Psoas muscle (tissue), 8 donors: ENCODE data around the gene ZKSCAN1. TPM values are rescaled to one million over a fixed set of nuclear protein-coding genes. Genes with fewer than 3 reads are reported as not detected.

Source experiments
- ATAC-seq, 4 donors: fragments of 200-7000 bp; cut with Tn5 transposase; one replicate each; pipeline ENCODE4 v1.9.1; 2020; ENCODE audit warnings: moderate library complexity in 3 of 4, mild to moderate bottlenecking in 2 of 4
- DNase-seq, 2 donors: peaks; one replicate each; pipeline ENCODE4 v3.0.0-alpha.2; 2020
- H3K27ac ChIP-seq: fragments of 200-600 bp; one replicate; pipeline ENCODE4 v1.8.0; 2022
- H3K27me3 ChIP-seq, 3 donors: fragments of 200-600 bp in 1 of 3; one replicate each; pipeline versions ENCODE4 v1.6.1 to v1.8.0; 2013 to 2022; ENCODE audit warnings: low read length in 2 of 3, mild to moderate bottlenecking in 2 of 3, moderate library complexity in 1 of 3; ENCODE audit not compliant: insufficient read depth in 3 of 3
- H3K36me3 ChIP-seq, 2 donors: fragments of 200-600 bp in 1 of 2; one replicate each; pipeline versions ENCODE4 v1.6.1 to v1.8.0; 2013 to 2022; ENCODE audit warnings: low read depth in 1 of 2, mild to moderate bottlenecking in 1 of 2, moderate library complexity in 1 of 2; ENCODE audit not compliant: insufficient read depth in 1 of 2
- H3K4me1 ChIP-seq: fragments of 200-600 bp; one replicate; pipeline ENCODE4 v1.8.0; 2022
- H3K4me3 ChIP-seq: fragments of 200-600 bp; one replicate; pipeline ENCODE4 v1.8.0; 2022; ENCODE audit warnings: mild to moderate bottlenecking
- H3K9me3 ChIP-seq: fragments of 200-600 bp; one replicate; pipeline ENCODE4 v1.8.0; 2022
- CTCF ChIP-seq: fragments of 200-600 bp; IDR thresholded peaks from one replicate; pipeline ENCODE4 v1.8.0; 2022; ENCODE audit warnings: antibody characterized with exemption
- WGBS, 3 donors: extraction: QIAGEN DNeasy Blood & Tissue Kit; methylation state at CpG; one replicate each; pipeline versions ENCODE4 v1.1.6 to v1.1.7; 2013; 5-methylcytosine and 5-hydroxymethylcytosine counted together
- intact Hi-C, 2 donors: fragments of 100-400 bp; cut with DNase I; formaldehyde crosslinking; loops; one replicate each; pipeline versions ENCODE4 v1.11.0 to v1.14.2; 2022
- polyA plus RNA-seq, 3 donors: library from polyadenylated mRNA; stranded (reverse); fragments of 200-250 nt; gene quantifications; one replicate each; pipeline ENCODE4 v1.2.3, GENCODE V29; 2013
- total RNA-seq, 4 donors: library from RNA; stranded (reverse); fragmentation: NEBNext Ultra II Directional in 2 of 4; extraction: Animal tissue kit (Norgen Biotek cat#: 25700) in 2 of 4; gene quantifications; one replicate each; pipeline versions ENCODE4 v1.2.1 to v1.2.4, GENCODE V29; 2021 to 2023
- donor health status: healthy with polysubstance abuse.
- donor health status: DM: no; HTN: no; CAD: no; lungs with moderate emphysema.
- donor health status: Bipolar disorder and iron deficiency.
- donor health status: healthy.
- donor health status: DM: yes; HTN: yes; CAD: no.
- donor health status: DM: no; HTN: no; CAD: no.
- donor health status: DM: no; HTN: no; CAD: no.
- donor health status: DM: yes; HTN: yes; CAD: no.

The ZKSCAN1 gene
- total and polyA plus RNA-seq, 7 donors, result 5.7 to 40.2 (median 38.5) TPM

- WGBS, 3 donors, result 84 to 92% (median 84%) methylated on average over 8 of the region's 8 CpGs
- Histone ChIP-seq H3K36me3 (peaks cover 10 to 79% of the 10 kb centered on the region in 2 donors), H3K27me3 (no peaks in the 10 kb centered on the region), H3K4me3 (no peak overlapping the region), H3K27ac (no peak overlapping the region), H3K4me1 (no peaks in the 10 kb centered on the region), H3K9me3 (no peaks in the 10 kb centered on the region)
- no peak for TF ChIP-seq CTCF
- intact Hi-C loops, result no loop called here
- DNase-seq (no peak), ATAC-seq (no peak)
Observed at GRCh38 chr7:100034871-100035510, 19.6 kb downstream of the ZKSCAN1 start.

DNA sequence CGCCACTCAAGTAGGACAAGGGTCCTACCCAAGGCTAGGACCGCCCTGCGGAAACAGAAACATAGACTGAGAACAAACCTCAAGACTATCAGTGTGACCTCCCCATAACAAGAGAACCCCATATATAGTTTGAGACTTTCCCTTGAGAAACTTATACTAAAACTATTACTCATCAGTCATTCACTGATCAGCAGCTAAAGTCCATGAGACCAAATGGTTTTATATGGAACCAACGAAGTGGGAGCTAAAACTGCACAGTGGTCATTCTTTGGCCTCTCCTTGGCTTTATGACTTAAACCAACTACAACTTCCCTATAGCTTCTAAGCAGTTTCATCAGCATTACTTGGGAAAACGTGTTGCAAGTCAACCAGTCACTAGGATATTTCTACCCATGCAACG is 20.5 kb downstream of the ZKSCAN1 start:
- no peaks in the 10 kb centered on the region for H3K27me3 ChIP-seq
- H3K36me3 ChIP-seq, result peaks cover 10 to 70% of the 10 kb centered on the region in 2 donors
- H3K9me3 ChIP-seq, result no peaks in the 10 kb centered on the region
- 88 to 97% (median 95%) methylated on average over 6 of the region's 6 CpGs for WGBS, 3 donors
- H3K27ac ChIP-seq, result no peak overlapping the region
- H3K4me3 ChIP-seq, result no peak overlapping the region
- no peak for ATAC-seq
- intact Hi-C loops, result no loop called here
- no peak for DNase-seq
- no peak for TF ChIP-seq CTCF
- H3K4me1 ChIP-seq, result no peaks in the 10 kb centered on the region

GRCh38 chr7:100038326-100038725 is 22.9 kb downstream of the ZKSCAN1 start:
- 94 to 95% (median 95%) methylated on average over 7 of the region's 7 CpGs for WGBS, 3 donors
- no peak for TF ChIP-seq CTCF
- H3K9me3 ChIP-seq, result no peaks in the 10 kb centered on the region
- H3K4me1 ChIP-seq, result no peaks in the 10 kb centered on the region
- no peaks in the 10 kb centered on the region for H3K27me3 ChIP-seq
- DNase-seq (no peak), ATAC-seq (no peak)
- no peak overlapping the region for H3K4me3 ChIP-seq
- intact Hi-C loops, result no loop called here
- peaks cover 6 to 46% of the 10 kb centered on the region in 2 donors for H3K36me3 ChIP-seq
- H3K27ac ChIP-seq, result no peak overlapping the region

GRCh38 chr7:100040575-100040974 is 25.2 kb downstream of the ZKSCAN1 start:
- ATAC-seq (no peak), DNase-seq (no peak)
- no peak for TF ChIP-seq CTCF
- Histone ChIP-seq H3K4me1 (no peaks in the 10 kb centered on the region), H3K9me3 (no peaks in the 10 kb centered on the region), H3K36me3 (peaks cover 0 to 23% of the 10 kb centered on the region in 2 donors), H3K27ac (no peak overlapping the region), H3K27me3 (no peaks in the 10 kb centered on the region), H3K4me3 (no peak overlapping the region)
- intact Hi-C loops, result no loop called here
- 67 to 79% (median 73%) methylated on average over 7 of the region's 7 CpGs for WGBS, 3 donors

- no peak for TF ChIP-seq CTCF
- H3K9me3 ChIP-seq, result no peaks in the 10 kb centered on the region
- H3K4me3 ChIP-seq, result no peak overlapping the region
- 58 to 67% (median 62%) methylated on average over 6 of the region's 6 CpGs for WGBS, 3 donors
- no peaks in the 10 kb centered on the region for H3K27me3 ChIP-seq
- H3K4me1 ChIP-seq, result no peaks in the 10 kb centered on the region
- H3K36me3 ChIP-seq, result no peaks in the 10 kb centered on the region
- ATAC-seq (no peak), DNase-seq (no peak)
- H3K27ac ChIP-seq, result no peak overlapping the region
- intact Hi-C loops, result no loop called here
Observed at GRCh38 chr7:100044718-100045117, 29.3 kb downstream of the ZKSCAN1 start.
